Nephron progenitor cell (in vitro differentiated cells): ENCODE results near the gene DCLK1.

Source experiments
- DNase-seq: peaks from one replicate; pipeline ENCODE4 v3.0.0; 2021
- H3K27ac Mint-ChIP-seq: 2 replicates; pipeline ENCODE4 v1.8.0; 2021; ENCODE audit warnings: mild to moderate bottlenecking, moderate library complexity, mixed read lengths
- H3K27me3 Mint-ChIP-seq: 2 replicates; pipeline ENCODE4 v1.8.0; 2021; ENCODE audit warnings: mild to moderate bottlenecking, low read depth, mixed read lengths; ENCODE audit not compliant: poor library complexity
- H3K36me3 Mint-ChIP-seq: 2 replicates; pipeline ENCODE4 v1.8.0; 2021; ENCODE audit warnings: low read depth, mixed read lengths
- H3K4me1 Mint-ChIP-seq: 2 replicates; pipeline ENCODE4 v1.8.0; 2021; ENCODE audit warnings: mixed read lengths
- H3K4me3 Mint-ChIP-seq: 2 replicates; pipeline ENCODE4 v1.8.0; 2021; ENCODE audit warnings: mild to moderate bottlenecking, moderate library complexity, mixed read lengths
- H3K9me3 Mint-ChIP-seq: 2 replicates; pipeline ENCODE4 v1.8.0; 2021; ENCODE audit warnings: mild to moderate bottlenecking, moderate library complexity, mixed read lengths
- TF ChIP-seq, protein P1 (sequence below): fragments of 200-600 bp; sonication (generic); IDR thresholded peaks from 2 replicates; pipeline ENCODE4 v1.5.0; 2021; ENCODE audit warnings: antibody characterized with exemption

DCLK1 gene

DNA sequence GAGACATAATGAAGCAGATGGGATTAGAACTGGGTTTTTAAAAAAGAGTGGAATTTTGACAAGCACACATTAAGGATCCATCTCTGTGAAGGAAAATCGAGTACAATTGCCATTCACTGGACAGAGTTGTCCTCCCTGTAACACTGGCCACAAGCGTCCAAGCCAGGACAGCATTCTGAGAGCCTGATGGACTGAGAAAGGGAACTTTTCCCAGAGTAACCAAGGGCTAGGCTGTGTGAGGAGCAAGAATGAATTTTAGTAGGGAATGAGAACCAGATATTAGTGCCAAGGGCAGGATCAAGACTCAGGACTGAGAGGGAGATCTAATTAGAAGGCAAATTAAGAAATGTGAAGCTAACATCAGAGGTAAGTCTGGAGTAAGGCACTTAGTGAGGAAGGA is 73.1 kb downstream of the DCLK1 start:
- no peak for DNase-seq
- Mint-ChIP-seq H3K4me3 (no peak overlapping the region), H3K4me1 (no peaks in the 10 kb centered on the region), H3K27ac (no peak overlapping the region), H3K9me3 (no peaks in the 10 kb centered on the region), H3K27me3 (no peaks in the 10 kb centered on the region), H3K36me3 (no peaks in the 10 kb centered on the region)
- TF ChIP-seq, protein P1, sequence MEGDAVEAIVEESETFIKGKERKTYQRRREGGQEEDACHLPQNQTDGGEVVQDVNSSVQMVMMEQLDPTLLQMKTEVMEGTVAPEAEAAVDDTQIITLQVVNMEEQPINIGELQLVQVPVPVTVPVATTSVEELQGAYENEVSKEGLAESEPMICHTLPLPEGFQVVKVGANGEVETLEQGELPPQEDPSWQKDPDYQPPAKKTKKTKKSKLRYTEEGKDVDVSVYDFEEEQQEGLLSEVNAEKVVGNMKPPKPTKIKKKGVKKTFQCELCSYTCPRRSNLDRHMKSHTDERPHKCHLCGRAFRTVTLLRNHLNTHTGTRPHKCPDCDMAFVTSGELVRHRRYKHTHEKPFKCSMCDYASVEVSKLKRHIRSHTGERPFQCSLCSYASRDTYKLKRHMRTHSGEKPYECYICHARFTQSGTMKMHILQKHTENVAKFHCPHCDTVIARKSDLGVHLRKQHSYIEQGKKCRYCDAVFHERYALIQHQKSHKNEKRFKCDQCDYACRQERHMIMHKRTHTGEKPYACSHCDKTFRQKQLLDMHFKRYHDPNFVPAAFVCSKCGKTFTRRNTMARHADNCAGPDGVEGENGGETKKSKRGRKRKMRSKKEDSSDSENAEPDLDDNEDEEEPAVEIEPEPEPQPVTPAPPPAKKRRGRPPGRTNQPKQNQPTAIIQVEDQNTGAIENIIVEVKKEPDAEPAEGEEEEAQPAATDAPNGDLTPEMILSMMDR = no peak

DNA sequence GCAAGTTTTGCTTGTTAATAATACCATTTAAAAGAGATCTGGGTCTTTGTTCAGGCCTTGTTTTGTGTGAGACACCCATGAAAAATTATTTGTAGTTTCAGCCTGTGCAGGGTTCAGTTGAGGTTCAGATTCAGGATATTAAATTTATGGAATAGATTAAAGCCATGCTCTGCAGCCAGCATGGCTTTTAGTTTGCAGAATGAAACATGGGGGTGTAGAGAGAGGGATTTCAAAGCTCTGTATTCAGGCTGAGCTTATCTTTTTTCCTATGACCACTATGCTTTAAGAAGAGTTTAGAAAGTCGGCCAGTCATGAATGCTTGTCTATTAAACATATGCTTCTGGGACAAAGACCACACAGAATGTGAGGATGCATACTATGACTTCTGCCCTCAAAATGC is 73.6 kb downstream of the DCLK1 start:
- no peaks in the 10 kb centered on the region for H3K27me3 Mint-ChIP-seq
- TF ChIP-seq, protein P1 = no peak
- no peaks in the 10 kb centered on the region for H3K36me3 Mint-ChIP-seq
- no peak overlapping the region for H3K27ac Mint-ChIP-seq
- no peaks in the 10 kb centered on the region for H3K4me1 Mint-ChIP-seq
- DNase-seq = no peak
- no peaks in the 10 kb centered on the region for H3K9me3 Mint-ChIP-seq
- no peak overlapping the region for H3K4me3 Mint-ChIP-seq

DNA sequence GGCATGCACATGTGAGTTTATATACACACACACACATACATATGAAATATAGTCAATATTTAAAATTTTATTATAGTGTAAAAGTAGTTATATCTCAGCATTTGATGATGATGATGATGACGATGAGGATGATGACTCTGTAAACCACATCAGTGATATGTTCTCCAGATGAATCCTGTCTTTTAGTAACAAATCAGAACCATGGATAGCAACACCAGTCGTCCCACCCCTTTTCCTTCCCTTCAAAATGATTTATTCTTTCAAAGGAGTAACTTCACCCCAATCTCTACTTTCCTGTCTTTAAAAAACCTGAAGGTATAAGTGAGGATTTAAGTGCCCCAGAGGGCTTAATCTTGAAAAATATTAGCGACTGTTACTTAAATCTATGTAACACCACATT is 74.1 kb downstream of the DCLK1 start:
- H3K27me3 Mint-ChIP-seq = peaks cover 1% of the 10 kb centered on the region
- TF ChIP-seq, protein P1 = no peak
- no peaks in the 10 kb centered on the region for H3K9me3 Mint-ChIP-seq
- no peaks in the 10 kb centered on the region for H3K36me3 Mint-ChIP-seq
- H3K4me3 Mint-ChIP-seq = no peak overlapping the region
- DNase-seq = peak; percentile 8
- H3K27ac Mint-ChIP-seq = no peak overlapping the region
- no peaks in the 10 kb centered on the region for H3K4me1 Mint-ChIP-seq

GRCh38 chr13:36055366-36055765 is 75.8 kb downstream of the DCLK1 start:
- H3K27ac Mint-ChIP-seq = no peak overlapping the region

GRCh38 chr13:36054041-36054440 is 77.1 kb downstream of the DCLK1 start:
- H3K9me3 Mint-ChIP-seq = no peaks in the 10 kb centered on the region
- H3K36me3 Mint-ChIP-seq = no peaks in the 10 kb centered on the region
- TF ChIP-seq, protein P1 = no peak
- no peak overlapping the region for H3K4me3 Mint-ChIP-seq
- H3K27ac Mint-ChIP-seq = no peak overlapping the region
- H3K27me3 Mint-ChIP-seq = peaks cover 4% of the 10 kb centered on the region
- no peak for DNase-seq
- H3K4me1 Mint-ChIP-seq = no peaks in the 10 kb centered on the region

More at GRCh38 chr13:36055366-36055765, 75.8 kb downstream of the DCLK1 start:
- DNase-seq = no peak
- Mint-ChIP-seq H3K9me3 (no peaks in the 10 kb centered on the region), H3K4me1 (no peaks in the 10 kb centered on the region), H3K4me3 (no peak overlapping the region), H3K36me3 (no peaks in the 10 kb centered on the region), H3K27me3 (peaks cover 4% of the 10 kb centered on the region)
- TF ChIP-seq, protein P1 = no peak

GRCh38 chr13:36051082-36051481 is 80.1 kb downstream of the DCLK1 start:
- Mint-ChIP-seq H3K4me1 (no peaks in the 10 kb centered on the region), H3K9me3 (no peaks in the 10 kb centered on the region), H3K36me3 (no peaks in the 10 kb centered on the region), H3K27me3 (peaks cover 4% of the 10 kb centered on the region), H3K4me3 (no peak overlapping the region), H3K27ac (no peak overlapping the region)
- no peak for DNase-seq
- TF ChIP-seq, protein P1 = no peak
